Measurements from ENCODE around the gene PCSK2. TPM values are rescaled to one million over a fixed set of nuclear protein-coding genes. Genes with fewer than 3 reads are reported as not detected.

PCSK2 gene
- total RNA-seq, 2 experiments from 2014 or later, result not detected

- ChIA-PET POLR2A (no interaction called here), CTCF (no interaction called here)
These were observed 100.6 kb downstream of the PCSK2 start for GRCh38 chr20:17327185-17328148.

GRCh38 chr20:17334932-17335331 is 108.1 kb downstream of the PCSK2 start:
- POLR2A ChIA-PET, result no interaction called here
- CTCF ChIA-PET, result no interaction called here

- CTCF ChIA-PET, result no interaction called here
- POLR2A ChIA-PET, result no interaction called here
These were observed 112.2 kb downstream of the PCSK2 start for GRCh38 chr20:17339000-17339399.

- ChIA-PET POLR2A (no interaction called here), CTCF (no interaction called here)
These were observed 116.3 kb downstream of the PCSK2 start for GRCh38 chr20:17343091-17343490.

- ChIA-PET POLR2A (no interaction called here), CTCF (no interaction called here)
These were observed 117.0 kb downstream of the PCSK2 start for GRCh38 chr20:17343656-17344452.

GRCh38 chr20:17344790-17345189 is 118.0 kb downstream of the PCSK2 start:
- ChIA-PET CTCF (no interaction called here), POLR2A (no interaction called here)

- ChIA-PET CTCF (no interaction called here), POLR2A (no interaction called here)
These were observed 118.5 kb downstream of the PCSK2 start for GRCh38 chr20:17345321-17345720.

- CTCF ChIA-PET, result no interaction called here
These were observed 123.5 kb downstream of the PCSK2 start for GRCh38 chr20:17350321-17350720.

GRCh38 chr20:17357238-17357637 is 130.4 kb downstream of the PCSK2 start:
- ChIA-PET POLR2A (no interaction called here), CTCF (no interaction called here)

More at GRCh38 chr20:17350321-17350720, 123.5 kb downstream of the PCSK2 start:
- POLR2A ChIA-PET, result no interaction called here

- POLR2A ChIA-PET, result no interaction called here
- CTCF ChIA-PET, result no interaction called here
These were observed 132.0 kb downstream of the PCSK2 start for GRCh38 chr20:17358854-17359253.

GRCh38 chr20:17364681-17365080 is 137.8 kb downstream of the PCSK2 start:
- POLR2A ChIA-PET, result no interaction called here
- CTCF ChIA-PET, result no interaction called here

GRCh38 chr20:17365831-17366230 is 139.0 kb downstream of the PCSK2 start:
- ChIA-PET POLR2A (no interaction called here), CTCF (no interaction called here)

- ChIA-PET POLR2A (no interaction called here), CTCF (no interaction called here)
These were observed 142.7 kb downstream of the PCSK2 start for GRCh38 chr20:17369506-17369905.

GRCh38 chr20:17372806-17373440 is 146.1 kb downstream of the PCSK2 start:
- POLR2A ChIA-PET, result no interaction called here
- CTCF ChIA-PET, result no interaction called here

GRCh38 chr20:17374086-17374485 is 147.2 kb downstream of the PCSK2 start:
- POLR2A ChIA-PET, result no interaction called here
- CTCF ChIA-PET, result no interaction called here

- ChIA-PET CTCF (no interaction called here), POLR2A (no interaction called here)
These were observed 149.2 kb downstream of the PCSK2 start for GRCh38 chr20:17376031-17376430.

- CTCF ChIA-PET, result no interaction called here
- POLR2A ChIA-PET, result no interaction called here
These were observed 150.4 kb downstream of the PCSK2 start for GRCh38 chr20:17377231-17377630.

GRCh38 chr20:17379651-17380050 is 152.8 kb downstream of the PCSK2 start:
- POLR2A ChIA-PET, result no interaction called here
- CTCF ChIA-PET, result no interaction called here

GRCh38 chr20:17380801-17381200 is 154.0 kb downstream of the PCSK2 start:
- POLR2A ChIA-PET, result no interaction called here
- CTCF ChIA-PET, result no interaction called here

- ChIA-PET CTCF (no interaction called here), POLR2A (no interaction called here)
These were observed 154.9 kb downstream of the PCSK2 start for GRCh38 chr20:17381724-17382123.

- ChIA-PET CTCF (no interaction called here), POLR2A (no interaction called here)
These were observed 159.0 kb downstream of the PCSK2 start for GRCh38 chr20:17385798-17386197.

Data from activated CD8-positive, alpha-beta memory T cell treated with anti-CD3 and anti-CD28 coated beads for 36 hours (primary cell).